Neural cell (in vitro differentiated cells): ENCODE results near the gene PRR33.
"Not testable (repeated sequence)": the region's sequence is repeated elsewhere in the genome, so short reads cannot be mapped to it uniquely, and the experiment has no call there.

Experiments used
- EZH2 ChIP-seq: fragments of 200-600, 300-800 bp; shearing (Covaris generic), sonication (generic); IDR thresholded peaks from 2 replicates; pipeline ENCODE4 v1.6.1; 2014; ENCODE audit warnings: antibody characterized with exemption, low read length, borderline replicate concordance, mild to moderate bottlenecking; ENCODE audit not compliant: insufficient read depth, poor library complexity, severe bottlenecking
- TF ChIP-seq, protein P1 (sequence below): fragments of 450-650 bp; IDR thresholded peaks from 2 replicates; pipeline ENCODE4 v1.5.1; 2014; ENCODE audit warnings: antibody characterized with exemption, mild to moderate bottlenecking, moderate library complexity; ENCODE audit not compliant: poor library complexity, severe bottlenecking
- TF ChIP-seq, protein P2 (sequence below): IDR thresholded peaks from 2 replicates; pipeline ENCODE4 v1.6.1; 2012; ENCODE audit warnings: borderline replicate concordance

DNA sequence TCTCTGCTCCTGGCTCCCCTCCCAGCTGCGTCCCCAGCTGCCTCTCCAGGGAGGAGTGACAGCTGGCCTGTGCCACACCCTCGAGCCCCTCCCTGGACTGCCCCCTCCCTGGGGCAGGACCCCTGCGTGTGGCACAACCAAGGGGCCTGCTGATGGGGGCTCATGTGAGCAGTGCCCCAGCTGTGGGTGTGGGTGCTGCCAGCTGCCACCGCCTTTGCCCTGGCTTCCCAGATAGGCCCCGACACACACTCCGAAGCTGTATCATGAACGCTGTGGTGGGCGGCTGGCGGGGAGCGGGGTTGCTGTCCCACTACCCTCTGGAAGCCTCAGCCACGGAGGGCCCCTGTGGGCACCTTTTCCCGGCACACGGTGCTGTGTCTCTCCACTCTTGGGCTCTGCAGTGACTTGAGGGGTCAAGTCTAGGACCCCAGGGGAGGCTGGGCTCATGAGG is 15.8 kb downstream of the PRR33 start:
- TF ChIP-seq, protein P1, sequence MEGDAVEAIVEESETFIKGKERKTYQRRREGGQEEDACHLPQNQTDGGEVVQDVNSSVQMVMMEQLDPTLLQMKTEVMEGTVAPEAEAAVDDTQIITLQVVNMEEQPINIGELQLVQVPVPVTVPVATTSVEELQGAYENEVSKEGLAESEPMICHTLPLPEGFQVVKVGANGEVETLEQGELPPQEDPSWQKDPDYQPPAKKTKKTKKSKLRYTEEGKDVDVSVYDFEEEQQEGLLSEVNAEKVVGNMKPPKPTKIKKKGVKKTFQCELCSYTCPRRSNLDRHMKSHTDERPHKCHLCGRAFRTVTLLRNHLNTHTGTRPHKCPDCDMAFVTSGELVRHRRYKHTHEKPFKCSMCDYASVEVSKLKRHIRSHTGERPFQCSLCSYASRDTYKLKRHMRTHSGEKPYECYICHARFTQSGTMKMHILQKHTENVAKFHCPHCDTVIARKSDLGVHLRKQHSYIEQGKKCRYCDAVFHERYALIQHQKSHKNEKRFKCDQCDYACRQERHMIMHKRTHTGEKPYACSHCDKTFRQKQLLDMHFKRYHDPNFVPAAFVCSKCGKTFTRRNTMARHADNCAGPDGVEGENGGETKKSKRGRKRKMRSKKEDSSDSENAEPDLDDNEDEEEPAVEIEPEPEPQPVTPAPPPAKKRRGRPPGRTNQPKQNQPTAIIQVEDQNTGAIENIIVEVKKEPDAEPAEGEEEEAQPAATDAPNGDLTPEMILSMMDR, result not testable (repeated sequence)
- TF ChIP-seq EZH2, result not testable (repeated sequence)
- TF ChIP-seq, protein P2, sequence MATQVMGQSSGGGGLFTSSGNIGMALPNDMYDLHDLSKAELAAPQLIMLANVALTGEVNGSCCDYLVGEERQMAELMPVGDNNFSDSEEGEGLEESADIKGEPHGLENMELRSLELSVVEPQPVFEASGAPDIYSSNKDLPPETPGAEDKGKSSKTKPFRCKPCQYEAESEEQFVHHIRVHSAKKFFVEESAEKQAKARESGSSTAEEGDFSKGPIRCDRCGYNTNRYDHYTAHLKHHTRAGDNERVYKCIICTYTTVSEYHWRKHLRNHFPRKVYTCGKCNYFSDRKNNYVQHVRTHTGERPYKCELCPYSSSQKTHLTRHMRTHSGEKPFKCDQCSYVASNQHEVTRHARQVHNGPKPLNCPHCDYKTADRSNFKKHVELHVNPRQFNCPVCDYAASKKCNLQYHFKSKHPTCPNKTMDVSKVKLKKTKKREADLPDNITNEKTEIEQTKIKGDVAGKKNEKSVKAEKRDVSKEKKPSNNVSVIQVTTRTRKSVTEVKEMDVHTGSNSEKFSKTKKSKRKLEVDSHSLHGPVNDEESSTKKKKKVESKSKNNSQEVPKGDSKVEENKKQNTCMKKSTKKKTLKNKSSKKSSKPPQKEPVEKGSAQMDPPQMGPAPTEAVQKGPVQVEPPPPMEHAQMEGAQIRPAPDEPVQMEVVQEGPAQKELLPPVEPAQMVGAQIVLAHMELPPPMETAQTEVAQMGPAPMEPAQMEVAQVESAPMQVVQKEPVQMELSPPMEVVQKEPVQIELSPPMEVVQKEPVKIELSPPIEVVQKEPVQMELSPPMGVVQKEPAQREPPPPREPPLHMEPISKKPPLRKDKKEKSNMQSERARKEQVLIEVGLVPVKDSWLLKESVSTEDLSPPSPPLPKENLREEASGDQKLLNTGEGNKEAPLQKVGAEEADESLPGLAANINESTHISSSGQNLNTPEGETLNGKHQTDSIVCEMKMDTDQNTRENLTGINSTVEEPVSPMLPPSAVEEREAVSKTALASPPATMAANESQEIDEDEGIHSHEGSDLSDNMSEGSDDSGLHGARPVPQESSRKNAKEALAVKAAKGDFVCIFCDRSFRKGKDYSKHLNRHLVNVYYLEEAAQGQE, result not testable (repeated sequence)
